DOHH2 (cell line): ENCODE results near the gene IQSEC1.

Source experiments
- CTCF ChIP-seq: fragments of 200-600 bp; sonication (generic); IDR thresholded peaks from one replicate; pipeline ENCODE4 v1.5.1; 2014; ENCODE audit warnings: antibody characterized with exemption, mild to moderate bottlenecking, low read depth, low read length; ENCODE audit not compliant: poor library complexity, severe bottlenecking
- EZH2phosphoT487 ChIP-seq: fragments of 200-600 bp; sonication (generic); IDR thresholded peaks from 2 replicates; pipeline ENCODE4 v1.6.1; 2017; ENCODE audit warnings: borderline replicate concordance, mild to moderate bottlenecking, antibody characterized with exemption, low read length, moderate library complexity, mixed read lengths

DNA sequence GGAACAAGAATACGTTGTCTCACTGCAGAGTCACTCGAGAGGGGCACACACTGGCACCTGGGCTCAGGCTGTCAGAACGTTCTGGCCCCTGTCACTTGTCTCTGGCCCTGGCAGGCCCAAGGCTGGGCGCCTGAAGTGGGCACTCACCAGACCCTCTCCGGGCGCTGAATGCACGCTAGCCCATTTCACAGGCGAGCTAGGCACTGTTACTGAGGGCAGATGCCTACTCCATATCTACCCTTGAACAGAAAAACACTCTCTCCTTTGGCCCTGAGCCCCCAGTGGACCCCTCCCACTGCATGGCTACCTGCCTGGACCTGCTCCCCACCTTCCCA lies 42.3 kb upstream of the IQSEC1 start:
- TF ChIP-seq CTCF (no peak), EZH2phosphoT487 (no peak)
